Measurements from ENCODE around the gene SVOP.

DNA sequence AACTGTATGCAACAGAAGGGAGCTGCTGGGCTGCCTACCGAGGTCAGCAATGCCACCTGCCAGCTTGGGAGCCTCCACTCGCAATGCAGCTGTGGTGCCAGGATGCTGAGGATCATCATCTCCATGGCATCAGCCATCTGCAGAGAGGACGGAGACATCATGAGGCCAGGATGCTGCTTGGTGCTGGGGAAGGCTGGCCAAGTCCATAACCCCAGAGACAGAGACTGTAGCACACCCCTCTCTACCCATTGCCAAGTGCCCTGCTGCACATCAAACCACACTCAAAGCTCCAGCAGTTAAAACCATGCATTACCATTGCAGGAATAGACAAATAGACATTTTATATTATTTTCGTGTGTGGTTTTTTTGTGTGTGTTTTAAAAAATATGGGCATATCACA is 43.5 kb downstream of the SVOP start:
- TF ChIP-seq, protein P1, sequence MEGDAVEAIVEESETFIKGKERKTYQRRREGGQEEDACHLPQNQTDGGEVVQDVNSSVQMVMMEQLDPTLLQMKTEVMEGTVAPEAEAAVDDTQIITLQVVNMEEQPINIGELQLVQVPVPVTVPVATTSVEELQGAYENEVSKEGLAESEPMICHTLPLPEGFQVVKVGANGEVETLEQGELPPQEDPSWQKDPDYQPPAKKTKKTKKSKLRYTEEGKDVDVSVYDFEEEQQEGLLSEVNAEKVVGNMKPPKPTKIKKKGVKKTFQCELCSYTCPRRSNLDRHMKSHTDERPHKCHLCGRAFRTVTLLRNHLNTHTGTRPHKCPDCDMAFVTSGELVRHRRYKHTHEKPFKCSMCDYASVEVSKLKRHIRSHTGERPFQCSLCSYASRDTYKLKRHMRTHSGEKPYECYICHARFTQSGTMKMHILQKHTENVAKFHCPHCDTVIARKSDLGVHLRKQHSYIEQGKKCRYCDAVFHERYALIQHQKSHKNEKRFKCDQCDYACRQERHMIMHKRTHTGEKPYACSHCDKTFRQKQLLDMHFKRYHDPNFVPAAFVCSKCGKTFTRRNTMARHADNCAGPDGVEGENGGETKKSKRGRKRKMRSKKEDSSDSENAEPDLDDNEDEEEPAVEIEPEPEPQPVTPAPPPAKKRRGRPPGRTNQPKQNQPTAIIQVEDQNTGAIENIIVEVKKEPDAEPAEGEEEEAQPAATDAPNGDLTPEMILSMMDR (IDR thresholded peaks at IDR 0.05), result no peak
- no peak for TF ChIP-seq POLR2AphosphoS5 (IDR thresholded peaks at IDR 0.05)
